ENCODE results near the gene DLGAP1.
"Not testable (repeated sequence)": the region's sequence is repeated elsewhere in the genome, so short reads cannot be mapped to it uniquely, and the experiment has no call there.

DLGAP1 gene

DNA sequence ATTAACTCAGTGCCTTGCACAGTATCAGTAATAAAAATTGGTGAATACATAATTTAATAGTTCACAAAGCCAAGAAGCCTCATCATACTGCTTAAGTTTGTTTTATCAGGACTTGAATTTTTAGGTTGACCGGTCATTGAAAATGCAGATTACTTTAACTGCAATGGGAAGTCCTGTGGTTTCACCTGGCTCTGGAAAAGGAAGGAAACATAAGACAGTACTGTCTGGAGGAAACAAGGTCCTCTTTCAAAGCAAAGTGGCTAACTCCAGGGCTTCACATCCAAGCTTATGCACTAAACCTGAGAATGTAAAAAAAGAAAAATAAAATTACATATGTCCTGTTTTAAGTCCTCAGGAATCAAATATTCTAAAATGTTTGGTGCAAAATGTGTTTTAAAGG, 119.7 kb downstream of the DLGAP1 start:
- no peaks in the 10 kb centered on the region for H3K36me3 ChIP-seq

GRCh38 chr18:4333043-4333442, 122.1 kb downstream of the DLGAP1 start:
- H3K4me3 ChIP-seq (ENCODE audit: low read depth in 1 of 2, low read length in 1 of 2) = no peak overlapping the region
- H3K27me3 ChIP-seq = no peaks in the 10 kb centered on the region
- H3K9me3 ChIP-seq = no peaks in the 10 kb centered on the region
- no peaks in the 10 kb centered on the region for H3K36me3 ChIP-seq
- no peak overlapping the region for H3K27ac ChIP-seq
- H3K4me1 ChIP-seq (ENCODE audit: control insufficient read depth in 1 of 2, insufficient read depth in 1 of 2, low read depth in 1 of 2, low read length in 1 of 2) = no peaks in the 10 kb centered on the region
- TF ChIP-seq CTCF (IDR thresholded peaks at IDR 0.05) = no peak

More for the DNA sequence above, 119.7 kb downstream of the DLGAP1 start:
- Histone ChIP-seq H3K9me3 (no peaks in the 10 kb centered on the region), H3K27me3 (no peaks in the 10 kb centered on the region), H3K4me3 (ENCODE audit: low read depth in 1 of 2, low read length in 1 of 2) (no peak overlapping the region), H3K27ac (no peak overlapping the region), H3K4me1 (ENCODE audit: control insufficient read depth in 1 of 2, insufficient read depth in 1 of 2, low read depth in 1 of 2, low read length in 1 of 2) (no peaks in the 10 kb centered on the region)
- TF ChIP-seq CTCF (IDR thresholded peaks at IDR 0.05) = no peak

GRCh38 chr18:4319738-4320677, 135.1 kb downstream of the DLGAP1 start:
- H3K9me3 ChIP-seq = no peaks in the 10 kb centered on the region
- no peak overlapping the region for H3K27ac ChIP-seq
- no peaks in the 10 kb centered on the region for H3K27me3 ChIP-seq
- no peaks in the 10 kb centered on the region for H3K36me3 ChIP-seq
- no peak overlapping the region for H3K4me3 ChIP-seq (ENCODE audit: low read depth in 1 of 2, low read length in 1 of 2)
- no peaks in the 10 kb centered on the region for H3K4me1 ChIP-seq (ENCODE audit: control insufficient read depth in 1 of 2, insufficient read depth in 1 of 2, low read depth in 1 of 2, low read length in 1 of 2)
- no peak for TF ChIP-seq CTCF (IDR thresholded peaks at IDR 0.05)

- Histone ChIP-seq H3K4me1 (ENCODE audit: control insufficient read depth in 1 of 2, insufficient read depth in 1 of 2, low read depth in 1 of 2, low read length in 1 of 2) (no peaks in the 10 kb centered on the region), H3K36me3 (no peaks in the 10 kb centered on the region), H3K4me3 (ENCODE audit: low read depth in 1 of 2, low read length in 1 of 2) (no peak overlapping the region), H3K27me3 (no peaks in the 10 kb centered on the region), H3K9me3 (no peaks in the 10 kb centered on the region), H3K27ac (no peak overlapping the region)
- no peak for TF ChIP-seq CTCF (IDR thresholded peaks at IDR 0.05)
Observed at GRCh38 chr18:4318311-4318710, 136.8 kb downstream of the DLGAP1 start.

- H3K27ac ChIP-seq; H3K4me1 ChIP-seq (ENCODE audit: control insufficient read depth in 1 of 2, insufficient read depth in 1 of 2, low read depth in 1 of 2, low read length in 1 of 2); H3K36me3 ChIP-seq; H3K9me3 ChIP-seq; H3K27me3 ChIP-seq; H3K4me3 ChIP-seq (ENCODE audit: low read depth in 1 of 2, low read length in 1 of 2): not testable (repeated sequence)
Observed at GRCh38 chr18:4311945-4312344, 143.2 kb downstream of the DLGAP1 start.

GRCh38 chr18:4311136-4311535, 144.0 kb downstream of the DLGAP1 start:
- Histone ChIP-seq H3K9me3 (no peaks in the 10 kb centered on the region), H3K36me3 (no peaks in the 10 kb centered on the region), H3K4me1 (ENCODE audit: control insufficient read depth in 1 of 2, insufficient read depth in 1 of 2, low read depth in 1 of 2, low read length in 1 of 2) (no peaks in the 10 kb centered on the region), H3K4me3 (ENCODE audit: low read depth in 1 of 2, low read length in 1 of 2) (no peak overlapping the region), H3K27ac (no peak overlapping the region), H3K27me3 (no peaks in the 10 kb centered on the region)
- TF ChIP-seq CTCF (IDR thresholded peaks at IDR 0.05) = no peak

Measured in neutrophil (primary cell).